Neutrophil (primary cell): ENCODE measurements around the gene ALKBH7.
A peak's percentile ranks its signal among the peaks of the same experiment; 100 is the strongest.

Experiments
- H3K27ac ChIP-seq: fragments of 200-600 bp; sonication (generic); 2 replicates; pipeline ENCODE4 v1.5.1; 2016; ENCODE audit warnings: mild to moderate bottlenecking, moderate library complexity
- H3K27me3 ChIP-seq: fragments of 200-600 bp; sonication (generic); 2 replicates; pipeline ENCODE4 v1.6.0; 2016; ENCODE audit warnings: mild to moderate bottlenecking
- H3K36me3 ChIP-seq: fragments of 200-600 bp; sonication (generic); 2 replicates; pipeline ENCODE4 v1.5.1; 2017
- H3K4me1 ChIP-seq, 2 experiments: fragments of 200-600 bp in 1 of 2; sonication (generic) in 1 of 2; 1 replicate in 1 of 2; 2 replicates in 1 of 2; pipeline versions ENCODE4 v1.5.1 to v1.6.1; 2013 to 2016; ENCODE audit warnings: low read depth in 1 of 2, low read length in 1 of 2, mild to moderate bottlenecking in 1 of 2, moderate library complexity in 1 of 2; ENCODE audit not compliant: control insufficient read depth in 1 of 2, insufficient read depth in 1 of 2
- H3K4me3 ChIP-seq, 2 experiments: fragments of 200-600 bp in 1 of 2; sonication (generic) in 1 of 2; 1 replicate in 1 of 2; 2 replicates in 1 of 2; pipeline ENCODE4 v1.5.1; 2013 to 2016; ENCODE audit warnings: low read depth in 1 of 2, low read length in 1 of 2, mild to moderate bottlenecking in 1 of 2, moderate library complexity in 1 of 2
- H3K9me3 ChIP-seq: fragments of 200-600 bp; sonication (generic); 2 replicates; pipeline ENCODE4 v1.5.1; 2016
- TF ChIP-seq, protein P1 (sequence below): fragments of 200-600 bp; sonication (generic); IDR thresholded peaks from 2 replicates; pipeline ENCODE4 v1.5.1; 2016; ENCODE audit warnings: antibody characterized with exemption

Gene ALKBH7

GRCh38 chr19:6424195-6424938 lies 51.8 kb downstream of the ALKBH7 start, which contains the start of gene KHSRP:
Gene KHSRP (minus strand): TSS chr19:6424811. CDS start chr19:6424701, 110 bp downstream.
- Histone ChIP-seq H3K9me3 (no peaks in the 10 kb centered on the region), H3K4me1 (peaks cover 19 to 20% of the 10 kb centered on the region in 2 experiments), H3K27me3 (no peaks in the 10 kb centered on the region), H3K27ac (peak within 1 kb of the TSS; percentile 82), H3K36me3 (peaks cover 19% of the 10 kb centered on the region), H3K4me3 (peak within 1 kb of the TSS; percentile 68 to 69)
- TF ChIP-seq, protein P1, sequence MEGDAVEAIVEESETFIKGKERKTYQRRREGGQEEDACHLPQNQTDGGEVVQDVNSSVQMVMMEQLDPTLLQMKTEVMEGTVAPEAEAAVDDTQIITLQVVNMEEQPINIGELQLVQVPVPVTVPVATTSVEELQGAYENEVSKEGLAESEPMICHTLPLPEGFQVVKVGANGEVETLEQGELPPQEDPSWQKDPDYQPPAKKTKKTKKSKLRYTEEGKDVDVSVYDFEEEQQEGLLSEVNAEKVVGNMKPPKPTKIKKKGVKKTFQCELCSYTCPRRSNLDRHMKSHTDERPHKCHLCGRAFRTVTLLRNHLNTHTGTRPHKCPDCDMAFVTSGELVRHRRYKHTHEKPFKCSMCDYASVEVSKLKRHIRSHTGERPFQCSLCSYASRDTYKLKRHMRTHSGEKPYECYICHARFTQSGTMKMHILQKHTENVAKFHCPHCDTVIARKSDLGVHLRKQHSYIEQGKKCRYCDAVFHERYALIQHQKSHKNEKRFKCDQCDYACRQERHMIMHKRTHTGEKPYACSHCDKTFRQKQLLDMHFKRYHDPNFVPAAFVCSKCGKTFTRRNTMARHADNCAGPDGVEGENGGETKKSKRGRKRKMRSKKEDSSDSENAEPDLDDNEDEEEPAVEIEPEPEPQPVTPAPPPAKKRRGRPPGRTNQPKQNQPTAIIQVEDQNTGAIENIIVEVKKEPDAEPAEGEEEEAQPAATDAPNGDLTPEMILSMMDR = peak; percentile 30
